Right renal pelvis (tissue), 4 donors: Measurements from ENCODE around the gene LY6G5B. TPM values are rescaled to one million over a fixed set of nuclear protein-coding genes. Genes with fewer than 3 reads are reported as not detected.
A peak's percentile ranks its signal among the peaks of the same experiment; 100 is the strongest.

Source experiments
- DNase-seq, 4 donors: peaks; one replicate each; pipeline ENCODE4 v3.0.0-alpha.2; 2013; ENCODE audit warnings: low read depth in 4 of 4, low spot score in 3 of 4, missing footprints in 1 of 4
- polyA plus RNA-seq, 4 donors: library from polyadenylated mRNA; unstranded; fragments of 120-200 nt; gene quantifications; one replicate each; pipeline ENCODE4 v1.2.1, GENCODE V29; 2013; ENCODE audit not compliant: insufficient read length in 4 of 4

The LY6G5B gene
- polyA plus RNA-seq, 4 donors = 14.0 to 21.3 (median 15.2) TPM

DNA sequence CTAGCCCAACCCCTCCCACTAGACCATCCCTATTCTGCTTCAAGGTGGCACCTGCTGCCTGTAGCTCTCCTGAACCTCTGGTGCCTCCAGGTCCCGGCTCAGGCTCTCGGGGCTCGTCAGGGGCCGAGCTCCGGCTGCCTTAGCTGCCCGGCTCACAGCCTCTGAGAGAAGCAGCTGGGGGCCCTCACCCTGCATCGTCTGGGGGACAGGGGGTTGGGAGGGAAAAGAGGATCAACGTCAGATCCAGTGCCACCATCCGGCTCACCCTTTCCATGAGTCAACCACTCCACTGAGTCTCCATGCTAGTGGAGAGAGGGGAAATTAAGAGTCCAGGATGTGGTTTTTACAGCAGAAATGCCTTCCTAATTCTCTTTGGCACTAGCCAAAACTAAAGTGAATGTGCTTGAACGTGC is 30.3 kb upstream of the LY6G5B start:
- no peak for DNase-seq

DNA sequence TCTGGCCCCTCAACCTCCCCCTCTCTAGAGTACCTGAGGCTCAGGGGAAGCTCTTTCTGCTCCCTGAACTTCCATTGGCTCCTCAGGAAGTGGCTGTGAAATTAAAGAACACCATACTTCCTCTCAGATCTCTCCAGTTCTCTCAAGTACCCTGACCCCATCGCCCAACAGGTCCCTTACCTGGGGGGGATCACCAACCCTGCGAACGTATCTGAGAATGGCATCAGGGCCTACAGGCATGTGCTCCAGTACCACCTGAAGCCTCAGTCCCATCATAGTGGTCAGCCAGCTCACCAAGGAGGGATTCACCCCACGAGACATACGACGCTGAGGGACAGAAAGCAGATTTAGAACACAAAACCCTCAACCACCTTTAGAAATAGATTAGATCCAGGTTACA is 29.2 kb upstream of the LY6G5B start:
- DNase-seq = no peak

DNA sequence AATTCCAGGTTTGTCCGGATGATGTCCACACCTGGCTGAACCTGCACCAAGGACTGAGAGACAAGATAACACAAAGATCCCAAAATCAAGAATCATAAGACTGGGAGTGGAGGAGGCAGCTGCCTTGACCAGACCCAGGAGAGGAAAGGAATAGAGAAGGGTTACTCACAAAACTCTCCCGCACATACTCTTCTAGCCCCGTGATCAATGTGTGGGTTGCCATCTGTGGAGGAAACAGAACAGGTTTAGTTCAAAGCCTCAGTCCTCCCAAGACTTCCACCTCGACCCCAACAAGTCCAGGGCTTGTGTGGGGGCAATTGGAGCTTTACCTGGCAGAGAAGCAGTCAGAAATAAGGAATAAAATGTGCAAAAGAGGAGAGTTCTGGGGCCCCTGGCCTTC is 28.4 kb upstream of the LY6G5B start:
- DNase-seq = no peak

DNA sequence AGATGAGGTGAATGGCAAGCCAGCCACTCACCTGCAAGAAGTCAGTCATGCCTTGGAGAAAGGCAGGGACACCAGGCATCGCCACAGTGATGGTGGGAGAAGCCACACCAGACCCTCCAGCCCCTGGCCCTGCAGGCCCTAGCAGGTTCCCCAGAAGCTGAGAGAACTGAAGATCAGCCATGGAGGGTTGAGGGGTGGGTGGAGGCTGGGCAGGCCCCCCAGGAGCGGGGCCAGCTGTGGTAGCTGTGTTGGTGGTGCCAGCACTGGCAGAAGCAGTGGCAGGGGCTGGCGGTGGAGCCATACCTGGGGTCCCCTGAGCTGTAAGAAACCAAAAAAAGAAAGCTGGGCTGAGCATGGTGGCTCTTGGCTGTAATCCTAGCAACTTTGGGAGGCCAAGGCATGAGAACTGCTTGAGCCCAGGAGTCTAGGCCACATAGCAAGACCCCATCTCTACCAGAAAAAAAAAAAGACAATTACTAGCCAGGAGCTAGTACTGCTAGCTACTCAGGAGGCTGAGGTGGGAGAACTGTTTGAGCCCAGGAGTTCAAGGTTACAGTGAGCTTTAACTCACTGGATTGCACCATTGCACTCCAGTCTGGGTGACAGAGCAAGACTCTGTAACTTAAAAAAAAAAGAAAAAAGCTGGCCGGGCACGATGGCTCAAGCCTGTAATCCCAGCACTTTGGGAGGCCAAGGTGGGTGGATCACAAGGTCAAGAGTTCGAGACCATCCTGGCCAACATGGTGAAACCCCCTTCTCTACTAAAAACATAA is 26.8 kb upstream of the LY6G5B start:
- DNase-seq = no peak

DNA sequence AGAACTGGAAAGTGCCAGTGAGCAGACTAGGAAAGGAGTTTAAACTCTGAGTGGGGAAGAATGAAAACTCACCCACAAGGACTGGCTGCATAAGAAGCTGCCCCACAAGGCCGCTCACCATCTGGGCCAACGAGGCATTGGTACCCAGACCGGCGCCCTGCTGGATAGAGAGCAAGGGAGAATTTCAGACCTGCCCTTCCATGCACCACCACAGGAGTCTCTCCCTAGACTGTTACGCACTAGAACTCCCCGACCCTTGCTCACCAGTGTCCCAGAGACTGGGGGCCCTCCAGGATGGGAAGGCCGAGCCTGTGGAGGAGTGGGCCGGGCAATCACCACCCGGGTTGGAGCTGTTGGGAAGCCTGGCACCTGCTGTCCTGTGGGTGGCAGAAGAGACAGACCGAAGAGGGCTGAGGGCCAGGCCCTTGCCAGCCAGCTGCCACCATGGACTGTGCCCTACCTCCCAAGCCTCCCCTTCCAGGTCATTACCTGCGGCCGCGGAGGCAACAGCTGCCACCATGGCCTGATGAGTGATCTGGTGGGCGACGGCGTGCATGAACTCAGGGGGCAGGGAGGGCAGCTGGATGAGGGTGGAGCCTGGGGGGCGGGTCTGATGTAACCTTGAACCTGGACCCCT is 25.8 kb upstream of the LY6G5B start:
- DNase-seq = no peak

DNA sequence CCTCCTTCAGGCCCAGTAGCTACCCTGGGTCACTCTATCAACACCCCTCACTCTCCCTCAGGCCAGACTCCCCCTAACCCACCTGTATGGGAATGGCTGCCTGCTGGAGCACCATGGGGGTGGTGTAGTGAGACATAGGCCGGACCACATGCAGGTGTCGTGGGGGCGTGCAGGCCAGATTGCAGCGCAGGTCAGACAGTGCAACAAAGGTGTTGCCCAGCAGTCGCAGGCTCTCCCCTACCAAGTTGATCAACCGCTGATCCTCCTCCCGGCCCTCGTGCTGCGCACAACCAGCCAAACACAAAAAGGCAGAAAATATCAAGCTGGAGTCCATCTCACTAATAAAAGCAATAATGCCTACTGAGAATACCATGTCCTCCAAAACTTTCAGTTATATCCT is 24.5 kb upstream of the LY6G5B start:
- DNase-seq = no peak

DNA sequence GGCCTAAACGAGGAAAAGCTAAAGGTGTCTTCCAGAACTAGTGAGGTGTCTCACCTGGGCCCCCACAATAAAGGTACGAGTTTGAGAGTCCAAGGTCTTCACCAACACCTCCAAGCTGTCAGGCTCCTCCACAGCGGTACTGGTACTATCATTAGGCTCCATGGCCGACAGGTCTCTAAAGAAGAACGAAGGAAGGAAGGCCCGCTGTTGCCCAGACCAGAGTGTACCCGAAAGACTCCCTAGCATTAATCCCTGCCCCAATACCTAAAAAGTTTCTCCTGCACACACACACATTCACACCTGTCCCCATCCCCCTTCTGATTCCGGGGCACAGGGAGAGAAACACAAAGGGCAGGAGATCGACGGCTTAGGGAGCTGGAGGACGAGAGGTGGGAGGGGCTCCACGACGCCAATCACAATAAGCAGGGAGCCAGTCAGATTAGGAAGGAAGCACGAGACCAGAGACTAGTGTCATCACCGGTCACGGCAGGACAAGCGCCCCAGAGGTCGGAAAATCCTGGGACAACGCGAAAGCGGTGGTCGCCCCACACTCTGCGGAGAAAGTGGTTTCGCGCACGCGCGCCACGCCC is 18.1 kb upstream of the LY6G5B start:
- peak in 1 of 4 donors; percentile 56 for DNase-seq

DNA sequence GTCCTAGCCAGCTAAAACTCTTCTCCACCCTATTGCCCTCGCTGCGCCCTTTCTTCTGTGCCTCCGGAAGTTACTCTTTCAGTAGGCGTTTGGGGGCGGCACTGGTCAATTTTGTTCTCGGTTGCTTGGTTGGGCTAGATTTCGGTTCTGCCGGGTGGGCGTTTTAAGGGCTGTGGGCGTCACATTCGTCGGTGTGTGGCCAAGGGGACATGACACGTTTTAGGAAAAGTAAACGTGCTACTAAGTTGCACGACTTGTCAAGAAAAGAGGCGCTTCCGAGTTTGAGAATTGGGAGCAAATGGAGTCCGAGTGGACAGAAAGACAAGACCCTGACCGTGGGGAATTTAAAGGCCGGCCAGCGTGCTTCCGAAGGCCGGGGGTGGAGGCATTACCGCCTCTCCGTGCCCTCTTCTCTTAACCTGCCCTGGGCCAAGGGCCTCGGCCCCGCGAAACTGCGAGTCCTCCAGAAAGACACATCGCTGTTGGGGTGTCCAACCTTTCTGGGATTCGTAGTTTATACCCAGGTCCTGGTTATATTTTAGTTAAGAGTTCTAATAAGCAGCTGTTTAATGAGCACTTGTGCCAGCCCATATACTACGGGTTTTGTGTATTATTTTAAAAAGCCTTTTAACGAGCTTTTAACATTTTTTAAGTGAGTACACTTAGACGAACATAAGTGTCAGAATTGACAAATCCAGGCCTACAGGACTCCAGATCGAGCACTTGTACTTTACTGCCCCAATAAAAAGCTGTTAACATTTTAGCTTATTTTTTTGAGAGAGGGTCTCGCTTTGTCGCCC is 16.7 kb upstream of the LY6G5B start:
- DNase-seq = no peak

DNA sequence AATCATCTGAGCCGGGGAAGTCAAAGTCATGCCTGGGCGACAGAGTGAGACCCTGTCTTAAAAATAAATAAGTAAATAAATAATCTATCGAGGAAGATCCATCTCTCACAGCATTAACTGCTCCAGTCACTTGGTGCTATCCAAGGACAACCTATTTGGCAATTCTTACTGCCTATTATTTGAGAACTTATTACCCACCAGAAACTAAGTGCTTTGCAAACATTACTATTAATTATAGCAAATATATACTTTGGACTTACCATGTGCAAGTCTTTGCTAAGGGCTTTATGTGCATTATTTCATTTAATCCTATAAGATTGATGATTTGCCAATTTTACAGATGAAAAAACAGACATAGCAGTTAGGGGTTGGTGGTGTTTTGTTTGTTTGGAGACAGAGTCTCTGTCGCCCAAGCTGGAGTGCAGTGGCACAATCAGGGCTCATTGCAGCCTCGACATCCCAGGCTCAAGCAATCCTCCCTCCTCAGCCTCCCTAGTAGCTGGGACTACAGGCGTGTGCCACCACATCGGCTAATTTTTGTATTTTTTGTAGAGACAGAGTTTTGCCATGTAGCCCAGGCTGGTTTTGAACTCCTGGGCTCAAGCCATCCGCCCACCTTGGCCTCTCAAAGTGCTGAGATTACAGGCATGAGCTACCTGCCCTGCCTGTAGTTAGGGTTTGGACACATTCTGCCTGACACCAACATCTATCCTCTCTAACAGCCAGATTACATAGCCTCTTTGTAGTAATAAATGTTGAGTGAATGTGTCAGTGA is 15.0 kb upstream of the LY6G5B start:
- DNase-seq = no peak

DNA sequence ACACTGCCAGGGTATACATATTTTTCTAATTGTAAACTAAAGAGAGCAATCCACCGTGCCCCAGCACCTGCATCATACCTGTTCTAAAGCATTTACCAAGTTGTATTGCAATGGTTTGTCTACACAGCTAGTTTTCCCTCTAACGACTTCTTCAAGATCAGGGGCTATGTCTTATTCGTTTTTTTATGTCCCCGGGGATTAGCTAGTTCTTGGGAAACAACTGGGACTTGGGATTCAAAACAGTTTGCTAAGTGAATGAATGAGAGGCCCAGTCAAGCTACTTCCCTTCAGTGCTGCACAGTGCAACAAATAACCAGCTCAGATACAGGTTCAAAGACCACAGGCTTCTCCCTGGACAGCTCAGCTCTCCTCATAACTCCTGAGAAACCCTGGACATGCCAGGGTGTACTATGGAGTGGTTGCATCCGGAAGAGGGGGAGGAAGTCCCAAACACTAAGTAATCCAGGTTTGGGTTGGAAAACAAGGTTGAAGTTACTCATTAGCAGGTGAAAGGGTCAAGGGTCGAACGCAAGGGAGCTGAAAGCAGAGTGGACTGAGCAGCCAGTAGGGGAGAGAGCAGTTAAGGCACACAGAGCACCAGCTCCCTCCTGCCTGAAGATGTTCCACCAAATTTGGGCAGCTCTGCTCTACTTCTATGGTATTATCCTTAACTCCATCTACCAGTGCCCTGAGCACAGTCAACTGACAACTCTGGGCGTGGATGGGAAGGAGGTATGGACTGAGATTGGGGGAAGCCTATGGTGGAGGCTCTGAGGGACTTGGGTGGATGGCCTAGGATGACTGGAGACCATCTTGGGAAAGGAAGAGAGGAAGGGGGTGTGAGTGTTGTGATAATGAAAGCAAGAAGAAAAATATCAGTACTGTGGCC is 14.2 kb upstream of the LY6G5B start, which contains the start of gene APOM:
Gene APOM (plus strand): TSS at position 546 of the 889 bp plus-strand sequence. CDS start 73 bp downstream, at position 619.
- no peak for DNase-seq

DNA sequence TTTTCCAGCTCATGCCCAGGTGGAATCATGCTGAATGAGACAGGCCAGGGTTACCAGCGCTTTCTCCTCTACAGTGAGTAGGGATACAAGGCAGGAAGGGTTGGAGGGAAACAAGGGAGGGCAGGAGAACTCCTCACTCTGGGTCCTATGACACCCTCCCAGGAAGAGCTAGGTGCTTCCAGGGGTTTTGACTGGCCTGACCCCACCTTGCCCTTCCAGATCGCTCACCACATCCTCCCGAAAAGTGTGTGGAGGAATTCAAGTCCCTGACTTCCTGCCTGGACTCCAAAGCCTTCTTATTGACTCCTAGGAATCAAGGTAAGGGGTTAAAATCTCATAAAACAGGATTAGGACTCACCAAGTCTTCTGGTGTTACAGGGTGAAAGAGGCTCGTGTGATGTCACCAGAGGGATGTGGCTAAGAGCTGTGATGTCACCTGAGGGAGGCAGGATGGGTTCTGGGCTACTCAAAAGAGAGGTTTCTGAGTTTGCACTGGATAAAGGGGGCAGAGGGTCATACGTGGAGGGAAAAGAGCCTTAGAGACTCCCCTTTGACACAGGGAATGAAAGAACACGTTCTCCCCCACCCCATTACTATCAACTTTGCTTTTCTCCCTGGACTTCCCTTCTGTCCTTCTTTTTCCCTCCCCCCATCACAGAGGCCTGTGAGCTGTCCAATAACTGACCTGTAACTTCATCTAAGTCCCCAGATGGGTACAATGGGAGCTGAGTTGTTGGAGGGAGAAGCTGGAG is 12.2 kb upstream of the LY6G5B start:
- no peak for DNase-seq

DNA sequence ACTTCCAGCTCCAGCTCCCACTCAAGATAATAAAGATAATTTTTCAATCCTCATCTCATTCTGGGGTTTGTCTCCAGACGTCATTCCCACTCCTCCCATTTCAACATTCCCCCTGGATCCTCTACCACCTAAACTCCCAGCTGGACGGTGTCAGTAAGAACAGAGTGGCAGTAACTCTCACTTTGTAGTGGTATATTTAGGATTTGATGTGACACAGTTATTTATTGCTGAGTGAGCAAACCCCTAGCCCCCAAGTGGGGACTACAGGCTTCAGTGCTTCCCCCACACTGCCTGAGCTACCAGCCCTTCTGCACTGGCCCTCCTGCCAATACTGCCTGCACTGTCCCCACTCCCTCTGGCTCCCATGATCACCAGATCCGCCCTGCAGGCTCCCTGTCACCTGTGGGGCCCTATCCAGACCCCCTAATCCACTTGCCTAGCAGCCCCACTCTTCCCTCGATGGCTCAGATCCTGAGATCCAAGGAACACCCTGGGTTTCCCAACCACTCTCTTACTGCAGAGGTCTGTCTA is 11.6 kb upstream of the LY6G5B start:
- no peak for DNase-seq

DNA sequence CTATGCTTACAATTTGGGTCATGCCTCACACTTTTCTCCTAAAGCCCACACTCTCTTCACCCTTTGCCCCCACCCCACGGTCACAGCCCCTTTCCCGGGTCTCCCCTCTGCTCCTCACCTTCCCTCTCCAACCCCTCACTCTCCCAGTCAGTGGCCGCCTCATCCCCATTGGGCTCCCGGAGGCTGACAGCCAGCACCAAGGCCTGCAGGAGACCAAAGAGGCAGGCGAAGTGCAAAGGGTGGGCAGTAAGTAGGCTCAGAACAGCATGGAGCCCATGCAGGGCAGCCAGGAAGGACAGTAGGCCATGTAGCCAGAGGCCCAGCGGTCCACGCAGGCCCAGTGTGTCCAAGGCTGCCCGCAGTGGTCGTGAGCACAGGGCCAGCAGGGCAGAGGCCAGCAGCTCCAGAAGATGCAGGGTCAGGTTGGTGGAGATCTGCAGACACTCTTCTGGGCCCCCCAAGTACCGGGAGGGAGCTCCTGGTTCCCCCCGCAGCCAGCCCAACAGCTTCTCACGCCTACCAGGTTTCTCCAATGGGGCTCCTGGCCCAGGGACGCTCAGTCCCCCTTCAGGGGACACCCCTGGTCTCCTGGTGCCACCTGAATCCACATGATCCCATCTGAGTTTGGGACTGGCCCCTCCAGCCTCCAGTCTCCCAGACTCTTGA is 10.7 kb upstream of the LY6G5B start:
- no peak for DNase-seq

DNA sequence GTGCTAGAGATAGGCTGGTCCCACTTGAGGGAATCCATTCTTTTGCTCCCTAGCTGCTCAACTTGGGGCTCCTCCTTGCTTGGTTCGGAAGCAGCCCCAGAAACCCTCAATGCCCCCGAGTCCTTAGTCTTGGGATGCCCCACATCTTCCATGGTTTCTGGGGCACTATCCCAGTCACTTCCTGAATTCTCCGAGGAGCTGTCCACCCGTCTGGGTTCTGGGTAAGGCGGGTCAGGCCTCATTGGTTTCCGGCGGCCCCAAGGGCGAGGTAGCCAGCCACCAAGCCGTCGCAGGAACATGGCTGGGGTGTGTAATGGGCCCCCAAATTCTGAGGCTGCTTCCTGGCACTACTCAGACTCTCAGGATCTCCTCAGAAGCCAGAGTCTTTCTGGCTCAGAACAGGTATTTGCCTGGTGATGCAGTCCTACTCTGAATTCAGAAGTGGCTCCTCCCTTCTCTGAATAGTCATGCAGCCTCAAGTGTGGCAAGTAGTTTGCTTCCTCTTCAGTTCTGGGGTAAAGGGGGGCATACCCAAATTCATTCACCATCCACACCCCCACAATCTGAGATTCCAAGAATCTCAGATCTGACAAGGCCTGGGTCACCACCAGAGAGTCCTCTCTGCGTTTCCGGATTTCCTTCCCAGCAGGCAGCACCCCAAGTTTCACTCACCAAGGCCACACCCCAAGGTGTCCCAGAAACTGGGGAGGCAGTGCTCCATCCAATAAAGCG is 10.0 kb upstream of the LY6G5B start:
- DNase-seq = no peak

DNA sequence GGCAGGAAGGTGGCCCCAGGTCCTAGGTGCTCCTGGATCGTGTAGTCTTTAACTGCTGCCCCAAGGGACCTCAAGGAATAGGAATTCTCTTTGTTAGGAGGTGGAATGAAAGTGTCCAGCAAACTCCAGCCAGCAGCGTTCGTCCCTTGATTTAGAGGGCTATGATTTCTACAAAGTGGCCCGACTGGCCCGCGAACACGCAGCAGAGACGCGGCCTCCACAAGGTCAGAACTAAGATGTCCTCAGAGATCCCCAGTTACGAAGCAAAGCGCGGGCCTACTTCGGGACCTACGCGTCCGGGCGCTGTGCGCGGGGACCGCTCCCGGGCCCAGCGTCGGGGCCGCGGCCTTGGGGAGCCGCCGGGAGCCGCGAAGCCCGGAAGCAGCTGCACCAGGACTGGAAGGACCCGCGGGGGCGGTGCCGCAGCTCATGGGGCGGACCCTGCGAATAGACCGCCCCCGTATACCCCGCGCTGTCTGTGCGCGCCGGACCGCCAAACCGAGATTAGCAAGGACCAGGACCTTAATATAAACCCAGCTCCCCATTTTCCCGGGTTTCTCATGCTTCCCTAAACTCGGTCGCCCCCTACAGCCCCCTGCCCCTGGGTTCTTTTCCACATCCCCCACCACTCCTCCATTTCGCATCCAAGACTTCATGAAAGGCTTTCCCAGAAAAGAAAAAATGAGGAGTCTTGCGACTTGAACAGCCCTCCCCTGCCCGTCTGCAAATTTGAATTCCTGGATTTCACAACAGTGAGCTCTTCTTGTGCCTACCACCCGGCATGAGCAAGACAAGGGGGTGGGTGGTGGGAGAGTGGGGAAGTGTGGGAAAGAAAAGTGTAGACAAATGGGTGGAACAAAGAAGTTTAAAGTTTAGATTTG is 9.2 kb upstream of the LY6G5B start, which contains the start of gene C6orf47:
Gene C6orf47 (minus strand): TSS at position 398 of the 881 bp plus-strand sequence. CDS start 831 bp downstream, outside the sequence.
- peak in 1 of 4 donors; percentile 63 for DNase-seq
